NCI-H1694 (cell line): ENCODE results near the gene ISG15.
"Not testable (repeated sequence)": the region's sequence is repeated elsewhere in the genome, so short reads cannot be mapped to it uniquely, and the experiment has no call there.

Experiments
- DNase-seq: peaks from one replicate; lab custom pipeline; 2025; lab: John Stamatoyannopoulos, UW

Gene ISG15

GRCh38 chr1:975365-975764 lies 37.9 kb upstream of the ISG15 start:
- no peak for DNase-seq

GRCh38 chr1:975896-976683 lies 37.2 kb upstream of the ISG15 start:
- no peak for DNase-seq

DNA sequence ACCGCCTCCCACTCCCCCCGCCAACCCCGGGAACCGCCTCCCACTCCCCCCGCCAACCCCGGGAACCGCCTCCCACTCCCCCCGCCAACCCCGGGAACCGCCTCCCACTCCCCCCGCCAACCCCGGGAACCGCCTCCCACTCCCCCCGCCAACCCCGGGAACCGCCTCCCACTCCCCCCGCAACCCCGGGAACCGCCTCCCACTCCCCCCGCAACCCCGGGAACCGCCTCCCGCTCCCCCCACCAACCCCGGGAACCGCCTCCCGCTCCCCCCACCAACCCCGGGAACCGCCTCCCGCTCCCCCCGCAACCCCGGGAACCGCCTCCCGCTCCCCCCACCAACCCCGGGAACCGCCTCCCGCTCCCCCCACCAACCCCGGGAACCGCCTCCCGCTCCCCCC lies 36.5 kb upstream of the ISG15 start:
- not testable (repeated sequence) for DNase-seq

GRCh38 chr1:978069-978834 lies 35.0 kb upstream of the ISG15 start:
- no peak for DNase-seq

DNA sequence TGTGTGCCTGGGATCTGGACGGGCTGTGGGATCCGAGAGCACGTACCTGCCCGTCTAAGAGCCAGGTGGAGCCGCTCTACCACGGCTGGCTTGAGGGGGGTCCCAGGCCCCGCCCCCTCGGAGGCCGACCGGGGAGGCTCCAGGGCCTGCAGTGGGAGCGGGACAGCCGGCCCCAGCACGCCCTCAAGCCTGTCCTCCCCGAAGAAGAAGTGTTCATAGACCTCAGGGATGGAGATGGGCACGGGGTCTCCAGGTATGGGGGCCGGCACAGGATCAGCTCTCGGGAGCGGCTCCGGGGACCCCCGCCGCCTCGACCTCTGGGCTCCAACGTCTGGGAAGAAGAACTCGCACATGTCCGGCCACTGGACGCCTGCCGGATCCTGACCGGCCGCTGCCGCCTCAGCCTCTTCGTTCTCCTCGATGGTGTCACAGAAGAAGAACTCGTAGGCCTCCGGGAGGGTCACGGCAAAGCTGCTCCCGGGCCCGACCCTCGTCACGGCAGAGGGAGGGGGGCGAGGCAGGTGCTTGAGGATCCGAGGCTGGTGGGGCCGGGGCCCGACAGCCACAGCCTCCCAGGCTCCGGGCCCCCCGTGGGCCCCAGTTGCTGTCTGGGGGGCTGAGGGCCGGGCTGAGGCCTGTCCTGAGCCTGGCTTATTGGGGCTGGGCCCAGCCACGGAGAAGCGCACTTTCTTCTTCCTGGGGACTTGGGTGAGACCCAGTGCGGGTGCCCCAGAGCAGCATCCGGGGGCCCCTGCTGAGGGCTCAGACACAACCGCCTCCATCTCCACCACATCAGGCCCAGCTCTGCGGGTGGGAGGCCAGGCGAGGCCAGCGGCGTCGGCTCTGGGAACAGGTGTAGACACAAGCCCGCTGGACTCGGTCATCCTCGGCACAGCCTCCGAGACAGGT lies 34.2 kb upstream of the ISG15 start:
- DNase-seq = no peak

GRCh38 chr1:979744-980072 lies 33.6 kb upstream of the ISG15 start:
- DNase-seq = no peak

DNA sequence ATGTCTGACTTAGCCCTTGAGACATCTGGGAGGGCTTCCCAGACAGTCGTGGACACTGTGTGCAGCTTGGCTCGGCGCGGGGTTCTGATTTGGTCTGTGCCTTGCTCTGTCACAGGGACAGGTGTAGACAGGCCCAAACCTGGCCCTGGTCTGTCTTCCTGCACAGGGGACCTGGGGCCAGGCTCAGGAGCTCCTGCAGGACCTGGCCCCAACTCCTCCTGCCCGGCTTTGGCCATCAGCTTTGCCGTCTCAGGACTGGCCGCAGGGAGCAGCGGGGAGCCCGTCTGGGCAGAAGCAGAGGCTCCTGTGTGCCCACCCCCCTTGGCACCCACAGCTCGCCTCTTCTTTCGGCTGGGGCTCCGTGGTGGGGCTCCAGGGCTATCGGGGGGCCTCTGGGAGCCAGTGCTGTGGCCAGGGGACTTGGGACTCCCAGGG lies 33.1 kb upstream of the ISG15 start:
- no peak for DNase-seq

DNA sequence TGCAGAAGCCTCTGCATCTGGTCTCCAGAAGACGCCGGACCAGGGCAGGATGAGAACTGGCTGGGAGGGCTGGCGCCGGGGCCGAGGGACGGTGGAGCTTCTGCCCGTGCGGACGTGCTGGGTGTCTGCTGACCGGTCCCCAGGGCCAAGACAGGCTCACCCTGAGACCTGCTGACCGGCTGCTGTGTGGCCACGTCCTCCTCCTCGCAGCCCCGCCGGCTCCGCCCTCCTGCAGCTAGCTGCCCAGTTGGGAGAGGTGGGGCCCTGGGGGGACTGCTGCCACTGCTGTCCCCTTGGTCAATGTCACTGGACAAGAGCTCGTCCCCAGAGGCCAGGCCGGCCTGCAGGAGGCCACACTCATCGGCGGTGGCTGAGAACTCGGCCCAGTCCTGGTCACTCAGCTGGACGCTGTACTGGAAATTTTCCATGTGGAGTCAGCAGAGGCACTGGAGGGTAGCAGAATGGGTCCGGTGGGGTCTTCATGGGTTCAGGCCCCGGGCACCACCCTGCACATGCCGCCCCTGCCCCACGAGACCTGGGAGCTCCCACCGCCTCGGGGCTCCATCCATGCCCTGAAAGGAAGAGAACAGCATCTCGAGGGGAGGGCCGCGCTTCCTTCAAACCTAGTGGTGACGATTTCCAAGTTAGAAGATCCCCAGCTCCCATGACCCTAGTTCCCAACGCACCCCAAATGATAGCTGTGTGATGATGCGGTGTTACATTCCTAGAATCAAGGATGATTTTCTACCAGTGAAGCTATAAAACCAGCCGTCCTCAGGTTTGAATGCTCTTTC lies 32.5 kb upstream of the ISG15 start:
- DNase-seq = no peak

DNA sequence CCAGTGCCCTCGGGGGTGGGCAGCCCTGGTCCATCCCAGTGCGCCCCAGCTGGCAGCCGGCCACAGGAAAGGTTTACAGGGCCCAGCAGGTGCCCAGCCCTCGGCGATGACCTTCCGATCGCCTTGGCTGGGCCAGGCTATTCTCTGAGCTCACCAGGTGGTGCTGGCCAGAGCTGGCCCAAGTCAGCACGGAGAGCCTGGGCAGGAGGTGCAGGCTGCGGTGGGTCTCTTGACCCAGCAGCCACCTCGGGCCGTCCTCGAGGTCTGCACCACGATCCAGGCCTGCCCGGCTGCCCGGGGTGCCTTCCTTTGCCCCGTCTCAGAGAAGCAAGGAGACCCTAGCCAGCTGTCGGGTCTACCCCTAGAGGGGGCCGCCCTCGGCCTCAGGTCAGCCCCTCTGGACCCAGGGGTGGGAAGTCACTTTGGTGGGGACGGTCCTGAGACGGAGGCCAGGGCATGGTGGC lies 31.8 kb upstream of the ISG15 start:
- no peak for DNase-seq

DNA sequence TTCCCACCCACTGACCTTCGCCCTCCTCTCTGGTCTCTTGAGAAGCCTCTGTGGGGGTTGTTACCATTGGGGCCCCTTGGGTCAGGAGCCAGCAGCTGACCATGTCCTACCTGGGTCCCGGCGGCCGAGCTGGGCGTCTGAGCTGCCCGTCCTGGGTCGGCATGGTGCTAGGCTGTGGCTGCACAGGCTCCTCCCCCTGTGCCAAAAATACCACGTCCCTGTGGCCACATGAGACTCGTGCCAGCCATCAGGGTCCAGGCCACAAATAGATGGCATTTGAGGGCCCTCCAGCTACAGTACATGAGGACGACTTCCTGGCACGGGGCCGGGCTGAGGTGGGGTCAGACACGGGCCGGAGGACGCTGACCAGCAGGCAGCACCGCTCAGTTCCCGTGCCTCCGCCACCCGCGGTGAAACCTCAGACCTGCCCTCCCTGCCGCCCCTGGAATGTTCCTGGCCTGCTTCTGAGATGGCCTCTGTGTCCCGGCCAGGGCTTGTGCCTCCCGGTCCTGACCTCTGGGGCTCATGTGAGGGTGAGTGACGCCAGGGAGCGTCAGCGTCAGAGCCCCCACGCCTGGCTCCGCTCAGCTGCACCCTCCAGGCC lies 31.2 kb upstream of the ISG15 start, which contains the start of gene PERM1:
TSS of gene PERM1 (minus strand) at position 139 of the 604 bp plus-strand sequence. CDS start 1,064 bp downstream, outside the sequence.
- no peak for DNase-seq

DNA sequence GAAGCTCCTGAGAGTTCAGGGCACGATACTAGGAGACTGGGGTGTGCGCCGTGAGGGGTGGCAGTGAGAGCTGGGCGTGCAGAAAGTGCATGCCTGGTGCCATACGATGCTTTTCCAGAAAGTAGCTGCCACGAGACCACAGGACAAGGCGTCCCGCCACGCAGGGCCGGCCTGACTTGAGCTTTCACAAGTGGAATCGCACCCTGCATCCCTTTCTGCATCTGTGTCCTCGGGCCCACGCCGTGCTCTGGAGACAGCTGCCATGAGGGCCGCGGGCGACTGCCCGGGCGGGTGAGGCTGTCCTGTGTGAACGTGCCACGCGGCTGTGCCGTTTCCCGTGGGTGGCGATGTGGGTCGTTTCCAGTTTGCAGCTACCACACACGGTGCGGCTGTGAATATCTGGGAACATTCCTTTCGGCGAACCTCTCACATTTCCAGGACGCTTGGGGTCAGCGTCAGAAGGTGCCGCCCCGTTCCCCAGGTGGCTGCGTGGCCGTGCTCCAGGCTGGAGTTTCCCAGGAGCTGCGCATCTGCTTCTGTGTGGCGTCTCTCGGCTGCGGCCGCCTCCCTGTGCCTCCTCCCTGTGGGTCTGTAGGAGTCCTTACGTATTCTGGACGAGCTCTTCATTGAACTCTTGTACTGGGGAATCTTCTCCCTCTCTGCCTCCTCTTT lies 30.4 kb upstream of the ISG15 start:
- no peak for DNase-seq

- DNase-seq = no peak
Measured at GRCh38 chr1:983798-984475, 29.4 kb upstream of the ISG15 start.

GRCh38 chr1:984476-984814 lies 28.9 kb upstream of the ISG15 start:
- no peak for DNase-seq

GRCh38 chr1:985126-985525 lies 28.2 kb upstream of the ISG15 start:
- no peak for DNase-seq

DNA sequence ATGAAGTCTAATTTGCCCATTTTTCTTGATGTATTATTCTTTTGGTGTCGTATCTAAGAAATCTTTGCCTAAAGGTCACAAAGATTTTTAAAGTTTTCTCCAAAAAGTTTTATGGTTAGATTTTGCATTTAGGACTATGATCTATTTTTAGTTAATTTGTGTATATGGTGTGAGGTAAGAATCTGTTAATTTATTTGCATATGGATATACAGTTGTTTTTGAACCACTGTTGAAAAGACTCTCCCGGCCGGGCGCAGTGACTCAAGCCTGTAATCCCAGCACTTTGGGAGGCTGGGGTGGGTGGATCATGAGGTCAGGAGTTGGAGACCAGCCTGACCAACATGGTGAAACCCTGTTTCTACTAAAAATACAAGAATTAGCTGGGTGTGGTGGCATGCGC lies 25.2 kb upstream of the ISG15 start:
- DNase-seq = not testable (repeated sequence)

- not testable (repeated sequence) for DNase-seq
Measured at GRCh38 chr1:991275-991674, 22.0 kb upstream of the ISG15 start.

DNA sequence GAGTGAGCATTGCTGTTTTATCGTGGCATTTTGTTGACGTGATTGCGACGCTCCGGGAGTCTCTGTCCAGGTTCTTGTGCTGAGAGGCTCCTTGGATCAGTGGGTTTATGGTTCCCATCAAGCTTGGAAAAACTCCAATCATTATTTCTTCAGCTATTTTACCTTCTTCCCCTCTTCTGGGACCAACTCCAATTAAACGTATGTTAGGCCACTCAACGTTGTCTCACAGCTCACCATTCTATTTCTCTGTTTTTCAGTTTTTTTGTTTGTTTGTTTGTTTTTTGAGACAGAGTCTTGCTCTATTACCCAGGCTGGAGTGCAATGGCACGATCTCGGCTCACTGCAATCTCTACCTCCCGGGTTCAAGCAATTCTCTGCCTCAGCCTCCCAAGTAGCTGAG lies 21.4 kb upstream of the ISG15 start:
- DNase-seq = no peak

DNA sequence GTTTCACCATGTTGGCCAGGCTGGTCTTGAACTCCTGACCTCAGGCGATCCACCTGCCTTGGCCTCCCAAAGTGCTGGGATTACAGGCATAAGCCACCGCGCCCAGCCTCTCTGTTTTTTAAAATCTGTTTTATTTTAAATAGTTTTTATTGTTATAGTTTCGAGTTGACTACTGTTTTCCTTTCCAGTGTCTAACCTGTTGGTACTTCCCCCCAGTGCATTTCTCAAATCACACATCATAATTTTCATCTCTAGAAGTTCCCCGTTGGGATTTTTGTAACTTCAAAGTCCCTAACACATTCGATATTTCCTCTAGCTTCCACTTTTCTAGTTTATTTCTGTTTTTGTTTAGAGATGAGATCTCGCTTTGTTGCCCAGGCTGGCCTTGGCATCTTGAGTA lies 20.9 kb upstream of the ISG15 start:
- no peak for DNase-seq

DNA sequence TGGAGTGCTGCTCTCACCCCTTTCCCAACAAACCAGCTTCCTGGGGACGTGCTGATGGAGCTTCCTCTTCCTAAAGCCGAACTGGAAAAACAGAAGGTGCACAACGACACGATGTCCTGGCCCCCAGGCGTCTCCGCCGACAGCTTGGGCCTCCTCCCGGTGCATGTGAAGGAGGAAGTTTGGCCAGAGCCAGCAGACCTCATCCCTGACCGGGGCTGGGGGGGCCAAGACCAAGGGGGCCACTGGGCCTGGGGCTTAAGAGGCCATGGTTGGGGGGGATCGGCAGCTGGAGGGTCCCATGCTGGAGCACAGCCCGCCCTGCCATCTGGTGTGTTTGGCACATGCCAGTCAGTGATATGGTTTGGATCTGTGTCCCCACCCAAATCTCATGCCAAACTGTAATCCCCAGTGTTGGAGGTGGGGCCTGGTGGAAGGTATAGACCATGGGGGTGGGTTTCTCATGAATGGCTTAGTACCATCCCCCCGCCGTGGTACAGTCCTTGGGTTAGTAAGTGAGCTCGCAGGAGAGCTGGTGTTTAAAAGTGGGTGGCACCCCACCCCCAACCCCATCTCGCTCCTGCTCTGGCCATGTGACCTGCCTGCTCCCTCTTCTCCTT lies 19.8 kb upstream of the ISG15 start:
- DNase-seq = no peak

DNA sequence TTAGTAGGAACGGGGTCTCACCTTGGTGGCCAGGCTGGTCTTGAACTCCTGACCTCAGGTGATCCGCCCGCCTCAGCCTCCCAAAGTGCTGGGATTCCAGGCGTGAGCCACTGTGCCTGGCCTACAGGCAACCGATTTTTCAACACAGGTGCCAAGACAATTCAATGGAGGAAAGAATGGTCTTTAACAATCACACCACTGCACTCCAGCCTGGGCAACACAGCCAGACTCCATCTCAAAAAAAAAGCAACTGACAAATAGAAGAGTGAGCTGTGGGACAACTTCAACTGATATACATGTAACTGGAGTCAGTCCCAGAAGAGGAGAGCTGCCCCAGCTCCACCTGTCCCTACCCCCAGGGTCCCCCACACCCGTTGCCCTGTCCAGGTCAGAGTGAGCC lies 18.8 kb upstream of the ISG15 start:
- not testable (repeated sequence) for DNase-seq
